Activated B cell treated with CpG ODN at 0.5 μM for 24 hours (primary cell): ENCODE results near the gene SCUBE1. TPM values are rescaled to one million over a fixed set of nuclear protein-coding genes. Genes with fewer than 3 reads are reported as not detected.

ENCODE experiments used
- ATAC-seq: fragments of 200-7000 bp; cut with Tn5 transposase; one replicate; pipeline ENCODE4 v1.10.0; 2021; ENCODE audit warnings: low read depth, mild to moderate bottlenecking, moderate library complexity
- CTCF ChIA-PET: fragments of 350-600 bp; sonication (Branson Sonifier 250); formaldehyde crosslinking; loops from one replicate; lab custom pipeline; 2021; ENCODE audit warnings: antibody characterized with exemption; lab: Charles Lee
- POLR2A ChIA-PET: fragments of 350-600 bp; sonication (Branson Sonifier 250); formaldehyde crosslinking; loops from one replicate; lab custom pipeline; 2021; ENCODE audit warnings: antibody characterized with exemption; lab: Charles Lee
- DNase-seq: peaks from one replicate; pipeline ENCODE4 v3.0.0; 2022
- H3K27ac Mint-ChIP-seq: one replicate; pipeline ENCODE4 v1.8.0; 2020; ENCODE audit warnings: mixed read lengths
- H3K27me3 Mint-ChIP-seq: one replicate; pipeline ENCODE4 v1.8.0; 2021; ENCODE audit warnings: mixed read lengths
- H3K36me3 Mint-ChIP-seq: one replicate; pipeline ENCODE4 v1.8.0; 2021; ENCODE audit warnings: low read depth, mixed read lengths
- H3K4me1 Mint-ChIP-seq: one replicate; pipeline ENCODE4 v1.8.0; 2021; ENCODE audit warnings: mixed read lengths
- H3K4me3 Mint-ChIP-seq: one replicate; pipeline ENCODE4 v1.8.0; 2020; ENCODE audit warnings: mild to moderate bottlenecking, mixed read lengths
- H3K9me3 Mint-ChIP-seq: one replicate; pipeline ENCODE4 v1.8.0; 2020; ENCODE audit warnings: mixed read lengths
- intact Hi-C: fragments of 100-400 bp; cut with micrococcal nuclease; formaldehyde crosslinking; loops from one replicate; pipeline ENCODE4 v1.15.1; 2024
- total RNA-seq: library from RNA; stranded (reverse); gene quantifications from 2 replicates; pipeline ENCODE4 v1.2.3, GENCODE V29; 2022
- TF ChIP-seq, protein P1 (sequence below): fragments of 200-600 bp; IDR thresholded peaks from one replicate; pipeline ENCODE4 v1.8.0; 2022; ENCODE audit warnings: antibody characterized with exemption, mild to moderate bottlenecking

Gene SCUBE1
- total RNA-seq = 0.12 TPM in 1 of 2 replicates, not detected in the other

DNA sequence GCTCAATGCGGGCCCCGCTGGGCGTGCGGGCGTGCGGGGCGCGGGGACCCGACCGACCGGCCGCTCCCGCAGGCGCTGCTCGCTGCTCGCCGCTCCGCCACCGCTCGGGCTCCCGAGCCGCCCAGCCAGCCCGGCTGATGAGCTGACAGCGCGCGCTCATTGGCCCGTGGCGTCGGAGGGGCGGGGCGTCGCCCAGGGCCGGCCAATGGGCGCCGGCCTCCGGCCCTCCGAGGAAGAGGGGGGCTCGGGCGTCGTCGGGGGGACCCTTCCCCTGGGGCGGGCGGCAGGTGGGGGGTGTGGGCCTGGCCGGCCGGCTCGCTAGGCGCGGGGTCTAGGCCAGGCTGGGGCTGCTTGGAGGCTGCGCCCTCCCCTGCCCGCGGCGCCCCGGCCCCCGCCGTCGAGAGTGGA lies at the start of gene SCUBE1:
TSS of gene SCUBE1 (minus strand) at position 111 of the 408 bp plus-strand sequence. CDS start 111 bp downstream, outside the sequence.
- Mint-ChIP-seq H3K27ac (no peak within 1 kb of the TSS), H3K36me3 (no peaks in the 10 kb centered on the region), H3K9me3 (no peaks in the 10 kb centered on the region), H3K4me3 (peak within 1 kb of the TSS; percentile 44), H3K4me1 (peaks cover 14% of the 10 kb centered on the region), H3K27me3 (peaks cover 43% of the 10 kb centered on the region)
- intact Hi-C loops = no loop called here
- TF ChIP-seq, protein P1, sequence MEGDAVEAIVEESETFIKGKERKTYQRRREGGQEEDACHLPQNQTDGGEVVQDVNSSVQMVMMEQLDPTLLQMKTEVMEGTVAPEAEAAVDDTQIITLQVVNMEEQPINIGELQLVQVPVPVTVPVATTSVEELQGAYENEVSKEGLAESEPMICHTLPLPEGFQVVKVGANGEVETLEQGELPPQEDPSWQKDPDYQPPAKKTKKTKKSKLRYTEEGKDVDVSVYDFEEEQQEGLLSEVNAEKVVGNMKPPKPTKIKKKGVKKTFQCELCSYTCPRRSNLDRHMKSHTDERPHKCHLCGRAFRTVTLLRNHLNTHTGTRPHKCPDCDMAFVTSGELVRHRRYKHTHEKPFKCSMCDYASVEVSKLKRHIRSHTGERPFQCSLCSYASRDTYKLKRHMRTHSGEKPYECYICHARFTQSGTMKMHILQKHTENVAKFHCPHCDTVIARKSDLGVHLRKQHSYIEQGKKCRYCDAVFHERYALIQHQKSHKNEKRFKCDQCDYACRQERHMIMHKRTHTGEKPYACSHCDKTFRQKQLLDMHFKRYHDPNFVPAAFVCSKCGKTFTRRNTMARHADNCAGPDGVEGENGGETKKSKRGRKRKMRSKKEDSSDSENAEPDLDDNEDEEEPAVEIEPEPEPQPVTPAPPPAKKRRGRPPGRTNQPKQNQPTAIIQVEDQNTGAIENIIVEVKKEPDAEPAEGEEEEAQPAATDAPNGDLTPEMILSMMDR = no peak
- peak; percentile 81 for ATAC-seq
- ChIA-PET POLR2A (no interaction called here), CTCF (no interaction called here)
- DNase-seq = peak; percentile 42

- Mint-ChIP-seq H3K27ac (no peak overlapping the region), H3K9me3 (no peaks in the 10 kb centered on the region), H3K36me3 (no peaks in the 10 kb centered on the region), H3K4me3 (no peak overlapping the region), H3K27me3 (peaks cover 7% of the 10 kb centered on the region), H3K4me1 (peaks cover 1% of the 10 kb centered on the region)
- TF ChIP-seq, protein P1 = no peak
- ATAC-seq (no peak), DNase-seq (no peak)
- CTCF ChIA-PET = no interaction called here
- intact Hi-C loops = no loop called here
- POLR2A ChIA-PET = no interaction called here
Measured at GRCh38 chr22:43392385-43392989, 49.3 kb upstream of the SCUBE1 start.

DNA sequence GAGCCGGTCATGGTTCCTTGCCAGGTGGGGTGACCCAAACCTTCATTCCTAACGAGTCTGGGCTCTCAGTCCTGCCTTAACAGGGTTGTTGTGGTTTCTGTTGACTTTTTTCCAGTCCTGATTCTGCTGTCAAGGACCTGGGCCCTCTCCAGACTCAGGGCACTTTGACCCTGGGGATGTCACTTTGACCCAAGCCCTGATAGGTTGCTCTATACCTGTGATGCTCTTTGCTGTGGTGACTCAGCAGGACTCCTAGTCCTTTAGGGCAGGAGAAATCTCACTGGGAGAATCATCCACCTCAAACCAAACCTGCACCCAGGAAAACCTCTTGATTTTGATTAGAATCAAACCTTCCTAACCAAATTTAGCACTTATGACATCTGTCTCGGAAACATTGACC lies 48.1 kb upstream of the SCUBE1 start:
- TF ChIP-seq, protein P1 = no peak
- Mint-ChIP-seq H3K27me3 (peaks cover 10% of the 10 kb centered on the region), H3K36me3 (no peaks in the 10 kb centered on the region), H3K4me1 (peaks cover 1% of the 10 kb centered on the region), H3K4me3 (no peak overlapping the region), H3K9me3 (no peaks in the 10 kb centered on the region), H3K27ac (no peak overlapping the region)
- DNase-seq (no peak), ATAC-seq (no peak)
- ChIA-PET POLR2A (no interaction called here), CTCF (no interaction called here)
- intact Hi-C loops = no loop called here

DNA sequence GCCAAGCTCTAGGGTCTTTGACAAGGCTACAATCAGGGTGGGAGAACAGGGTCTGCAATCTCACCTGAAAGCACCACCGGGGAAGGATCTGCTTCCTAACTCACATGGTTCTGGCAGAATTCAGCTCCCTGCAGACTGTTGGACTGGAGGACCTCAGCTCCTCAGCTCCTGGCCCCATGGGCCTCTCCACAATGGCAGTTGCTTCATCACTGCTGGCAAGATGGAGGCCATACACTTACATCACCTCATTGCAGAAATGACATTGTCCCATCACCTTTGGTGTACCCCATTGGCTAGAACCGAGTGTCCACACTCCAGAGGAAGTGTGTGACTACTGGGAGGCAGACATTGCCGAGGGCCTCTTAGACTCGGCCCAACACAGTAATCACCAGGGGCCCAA lies 47.7 kb upstream of the SCUBE1 start:
- CTCF ChIA-PET = interaction anchor here (0.7 kb wide), 1 partner anchor 17 kb away, joined by 3 read pairs; no protein-coding TSS in a partner anchor
- no peak for ATAC-seq

GRCh38 chr22:43390166-43390565 lies 47.0 kb upstream of the SCUBE1 start:
- intact Hi-C loops = no loop called here
- Mint-ChIP-seq H3K4me1 (peaks cover 6% of the 10 kb centered on the region), H3K9me3 (no peaks in the 10 kb centered on the region), H3K36me3 (no peaks in the 10 kb centered on the region), H3K4me3 (no peak overlapping the region), H3K27ac (no peak overlapping the region), H3K27me3 (peaks cover 15% of the 10 kb centered on the region)
- DNase-seq (no peak), ATAC-seq (no peak)
- ChIA-PET CTCF (interaction anchor here (0.7 kb wide), 1 partner anchor 16 kb away, joined by 3 read pairs; no protein-coding TSS in a partner anchor), POLR2A (interaction anchor here (0.7 kb wide), 1 partner anchor 9 kb away, joined by 7 read pairs; no protein-coding TSS in a partner anchor)
- TF ChIP-seq, protein P1 = no peak

More for the DNA sequence above, 47.7 kb upstream of the SCUBE1 start:
- Mint-ChIP-seq H3K36me3 (no peaks in the 10 kb centered on the region), H3K4me1 (peaks cover 3% of the 10 kb centered on the region), H3K4me3 (no peak overlapping the region), H3K27me3 (peaks cover 11% of the 10 kb centered on the region), H3K27ac (no peak overlapping the region), H3K9me3 (no peaks in the 10 kb centered on the region)
- intact Hi-C loops = no loop called here
- no peak for DNase-seq
- TF ChIP-seq, protein P1 = no peak
- POLR2A ChIA-PET = interaction anchor here (0.7 kb wide), 1 partner anchor 9 kb away, joined by 7 read pairs; no protein-coding TSS in a partner anchor
